Neural progenitor cell (in vitro differentiated cells): ENCODE measurements around the gene PRR19.

Source experiments
- CTCF ChIP-seq: fragments of 200-600 bp; sonication (generic); IDR thresholded peaks from 2 replicates; pipeline ENCODE4 v1.5.1; 2017; ENCODE audit warnings: antibody characterized with exemption, mild to moderate bottlenecking
- EZH2phosphoT487 ChIP-seq: fragments of 200-600 bp; sonication (generic); IDR thresholded peaks from 2 replicates; pipeline ENCODE4 v1.6.1; 2017; ENCODE audit warnings: antibody characterized with exemption

- TF ChIP-seq CTCF (no peak), EZH2phosphoT487 (no peak)
These were observed 8.4 kb upstream of the PRR19 start for GRCh38 chr19:42293540-42293939.
